H1 (cell line): ENCODE data around the gene SNED1.

Experiments
- CTCF ChIP-seq, 3 experiments: IDR thresholded peaks; 1 replicate in 2 of 3; 2 replicates in 1 of 3; pipeline versions ENCODE4 v1.5.1 to v1.6.1; 2011; ENCODE audit warnings: low read length in 3 of 3, mild to moderate bottlenecking in 3 of 3, inconsistent platforms in 2 of 3, low read depth in 1 of 3, moderate library complexity in 1 of 3; ENCODE audit not compliant: insufficient read depth in 1 of 3; ENCODE audit errors: control extremely low read depth in 1 of 3
- HDAC2 ChIP-seq, 2 experiments: fragments of 300-600 bp in 1 of 2; sonication (generic) in 1 of 2; IDR thresholded peaks; 2 replicates each; pipeline ENCODE4 v1.6.1; 2011 to 2012; ENCODE audit warnings: low read depth in 2 of 2, low read length in 2 of 2, mild to moderate bottlenecking in 2 of 2, moderate library complexity in 2 of 2, borderline replicate concordance in 1 of 2, inconsistent platforms in 1 of 2
- JUN ChIP-seq: IDR thresholded peaks from 2 replicates; pipeline ENCODE4 v1.6.1; 2011; ENCODE audit warnings: low read depth, mild to moderate bottlenecking, improper control_type of control experiment, low read length
- MAFK ChIP-seq: IDR thresholded peaks from 2 replicates; pipeline ENCODE4 v1.6.1; 2012; ENCODE audit warnings: low read depth, mild to moderate bottlenecking, improper control_type of control experiment, low read length
- POLR2AphosphoS5 ChIP-seq: IDR thresholded peaks from 2 replicates; pipeline ENCODE4 v1.6.1; 2011; ENCODE audit warnings: low read depth, low read length
- YY1 ChIP-seq: IDR thresholded peaks from 2 replicates; pipeline ENCODE4 v1.6.1; 2011; ENCODE audit warnings: low read depth, mild to moderate bottlenecking, low read length

GRCh38 chr2:240988146-240988545, 10.3 kb upstream of the SNED1 start:
- TF ChIP-seq JUN (no peak), HDAC2 (IDR thresholded peaks at IDR 0.05; ENCODE audit: borderline replicate concordance in 1 of 2, low read depth in 2 of 2, low read length in 2 of 2) (no peak), MAFK (no peak), POLR2AphosphoS5 (no peak), YY1 (no peak), CTCF (IDR thresholded peaks at IDR 0.05; ENCODE audit: control extremely low read depth in 1 of 3, insufficient read depth in 1 of 3, low read depth in 1 of 3, low read length in 3 of 3) (no peak)
